Glutamatergic neuron (in vitro differentiated cells): Measurements from ENCODE around the gene DES. TPM values are rescaled to one million over a fixed set of nuclear protein-coding genes. Genes with fewer than 3 reads are reported as not detected.

Experiments used
- DNase-seq: peaks from one replicate; pipeline ENCODE4 v3.0.0; 2022
- H3K27ac Mint-ChIP-seq: one replicate; pipeline ENCODE4 v1.8.0; 2020; ENCODE audit warnings: mild to moderate bottlenecking, mixed read lengths, inconsistent platforms; ENCODE audit not compliant: unreplicated experiment
- H3K27me3 Mint-ChIP-seq: one replicate; pipeline ENCODE4 v1.8.0; 2020; ENCODE audit warnings: mild to moderate bottlenecking, moderate library complexity, mixed read lengths, inconsistent platforms; ENCODE audit not compliant: unreplicated experiment
- H3K36me3 Mint-ChIP-seq: one replicate; pipeline ENCODE4 v1.8.0; 2020; ENCODE audit warnings: mild to moderate bottlenecking, mixed read lengths, inconsistent platforms; ENCODE audit not compliant: unreplicated experiment
- H3K4me1 Mint-ChIP-seq: one replicate; pipeline ENCODE4 v1.8.0; 2020; ENCODE audit warnings: mild to moderate bottlenecking, low read depth, mixed read lengths, inconsistent platforms; ENCODE audit not compliant: unreplicated experiment
- H3K4me3 Mint-ChIP-seq: one replicate; pipeline ENCODE4 v1.8.0; 2020; ENCODE audit warnings: mild to moderate bottlenecking, mixed read lengths, inconsistent platforms; ENCODE audit not compliant: unreplicated experiment
- H3K9me3 Mint-ChIP-seq: one replicate; pipeline ENCODE4 v1.8.0; 2020; ENCODE audit warnings: mild to moderate bottlenecking, moderate library complexity, mixed read lengths, inconsistent platforms; ENCODE audit not compliant: unreplicated experiment
- total RNA-seq: library from RNA; stranded (reverse); fragmentation: NEBNext Ultra II Directional; extraction: Animal tissue kit (Norgen Biotek cat#: 25700); gene quantifications from one replicate; pipeline ENCODE4 v1.2.1, GENCODE V29; 2021; ENCODE audit not compliant: unreplicated experiment
- TF ChIP-seq, protein P1 (sequence below): fragments of 200-600 bp; sonication (generic); IDR thresholded peaks from one replicate; pipeline ENCODE4 v1.5.0; 2021; ENCODE audit not compliant: partially characterized antibody, unreplicated experiment

Gene DES
- total RNA-seq, 1 donor from 2014 or later = 1.3 TPM

DNA sequence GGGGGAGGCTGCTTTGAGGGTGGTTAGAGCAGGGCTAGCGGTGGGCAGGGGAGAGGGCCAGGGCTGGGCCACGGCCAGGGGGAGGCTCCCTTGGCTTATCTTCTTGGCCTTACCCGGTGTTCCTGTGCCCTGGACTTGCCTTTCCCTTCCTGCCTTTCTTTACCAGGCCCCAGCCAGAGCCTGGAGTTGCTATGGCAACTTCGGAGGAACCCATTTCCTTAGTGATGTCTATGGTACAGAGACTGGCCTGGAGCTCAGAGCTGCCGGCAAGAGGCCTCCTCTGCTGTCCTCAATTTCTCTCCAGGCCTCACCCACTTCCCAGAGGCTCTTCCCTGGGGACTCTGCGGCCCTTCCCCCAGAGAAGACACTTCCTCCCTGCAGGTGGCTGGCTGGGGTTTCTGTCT, 27.9 kb downstream of the DES start:
- Mint-ChIP-seq H3K9me3 (peaks cover 12% of the 10 kb centered on the region), H3K4me1 (peaks cover 18% of the 10 kb centered on the region), H3K4me3 (peak overlapping the region; percentile 68), H3K27ac (peak overlapping the region; percentile 43), H3K27me3 (peaks cover 24% of the 10 kb centered on the region), H3K36me3 (no peaks in the 10 kb centered on the region)
- DNase-seq = no peak
- TF ChIP-seq, protein P1, sequence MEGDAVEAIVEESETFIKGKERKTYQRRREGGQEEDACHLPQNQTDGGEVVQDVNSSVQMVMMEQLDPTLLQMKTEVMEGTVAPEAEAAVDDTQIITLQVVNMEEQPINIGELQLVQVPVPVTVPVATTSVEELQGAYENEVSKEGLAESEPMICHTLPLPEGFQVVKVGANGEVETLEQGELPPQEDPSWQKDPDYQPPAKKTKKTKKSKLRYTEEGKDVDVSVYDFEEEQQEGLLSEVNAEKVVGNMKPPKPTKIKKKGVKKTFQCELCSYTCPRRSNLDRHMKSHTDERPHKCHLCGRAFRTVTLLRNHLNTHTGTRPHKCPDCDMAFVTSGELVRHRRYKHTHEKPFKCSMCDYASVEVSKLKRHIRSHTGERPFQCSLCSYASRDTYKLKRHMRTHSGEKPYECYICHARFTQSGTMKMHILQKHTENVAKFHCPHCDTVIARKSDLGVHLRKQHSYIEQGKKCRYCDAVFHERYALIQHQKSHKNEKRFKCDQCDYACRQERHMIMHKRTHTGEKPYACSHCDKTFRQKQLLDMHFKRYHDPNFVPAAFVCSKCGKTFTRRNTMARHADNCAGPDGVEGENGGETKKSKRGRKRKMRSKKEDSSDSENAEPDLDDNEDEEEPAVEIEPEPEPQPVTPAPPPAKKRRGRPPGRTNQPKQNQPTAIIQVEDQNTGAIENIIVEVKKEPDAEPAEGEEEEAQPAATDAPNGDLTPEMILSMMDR = no peak

DNA sequence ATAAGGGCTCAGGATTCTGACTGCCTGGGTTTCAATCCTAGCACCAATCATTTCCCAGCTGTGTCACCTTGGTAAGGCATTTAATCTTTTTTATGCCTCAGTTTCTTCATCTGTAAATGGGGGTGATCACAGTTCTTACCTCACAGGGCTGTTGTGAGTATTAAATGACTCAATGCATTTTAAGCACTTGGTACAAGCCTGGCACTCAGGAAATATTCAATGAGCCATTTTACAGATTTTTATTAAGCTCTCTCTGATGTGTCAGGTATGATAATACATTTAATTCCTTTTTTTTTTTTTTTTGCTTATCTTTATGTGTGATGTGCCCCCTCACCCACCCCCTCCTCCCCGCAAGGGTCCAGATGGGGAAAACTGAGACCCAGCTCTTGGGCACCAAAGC, 28.5 kb downstream of the DES start:
- H3K27ac Mint-ChIP-seq = peak overlapping the region; percentile 43
- H3K27me3 Mint-ChIP-seq = peaks cover 24% of the 10 kb centered on the region
- H3K4me1 Mint-ChIP-seq = peaks cover 18% of the 10 kb centered on the region
- peaks cover 12% of the 10 kb centered on the region for H3K9me3 Mint-ChIP-seq
- H3K36me3 Mint-ChIP-seq = no peaks in the 10 kb centered on the region
- no peak for DNase-seq
- peak overlapping the region; percentile 68 for H3K4me3 Mint-ChIP-seq
- TF ChIP-seq, protein P1 = no peak

DNA sequence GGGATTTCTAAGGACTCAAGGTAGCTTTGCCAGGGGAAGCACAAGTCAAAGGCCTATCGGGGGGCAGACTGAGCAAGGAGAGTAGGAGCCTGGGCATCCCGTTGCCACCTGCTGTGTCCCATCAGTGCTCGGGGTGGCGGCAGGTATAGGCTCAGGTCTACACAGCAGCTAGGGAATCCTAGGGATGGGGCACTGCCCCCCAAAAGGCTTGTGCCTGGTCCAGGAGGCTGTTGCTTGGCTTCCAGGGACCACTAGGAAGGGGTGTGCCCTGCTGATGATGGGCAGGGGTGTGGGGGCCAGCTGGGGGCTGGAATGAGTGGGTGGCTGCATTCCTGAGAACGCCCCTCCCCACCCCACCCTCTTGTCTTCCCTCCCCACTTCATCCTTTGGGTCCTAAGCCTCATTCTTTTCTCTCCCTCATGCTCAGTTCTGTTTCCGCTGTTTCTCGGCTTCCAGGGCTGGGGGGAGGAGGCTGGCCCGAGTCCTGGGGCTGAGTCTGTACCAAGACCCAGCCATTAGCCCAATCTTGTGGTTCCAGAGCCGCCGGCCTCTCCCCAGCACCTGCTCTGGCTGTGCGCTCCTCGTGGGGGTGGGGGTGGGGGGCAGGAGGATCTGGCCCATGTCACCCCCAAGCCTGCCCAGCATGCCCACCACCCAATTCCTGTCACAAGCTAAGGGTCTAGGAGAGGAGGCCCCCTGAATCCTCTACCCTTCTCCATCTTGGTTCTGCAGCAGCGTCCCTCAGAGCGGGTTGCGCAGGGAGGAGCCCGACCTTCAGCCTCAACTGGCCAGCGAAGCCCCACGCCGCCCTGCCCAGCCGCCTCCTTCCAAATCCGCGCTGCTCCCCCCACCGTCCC, 29.3 kb downstream of the DES start:
- TF ChIP-seq, protein P1 = no peak
- Mint-ChIP-seq H3K36me3 (no peaks in the 10 kb centered on the region), H3K4me3 (peak overlapping the region; percentile 55), H3K9me3 (peaks cover 15% of the 10 kb centered on the region), H3K27me3 (peaks cover 24% of the 10 kb centered on the region), H3K4me1 (peaks cover 18% of the 10 kb centered on the region), H3K27ac (no peak overlapping the region)
- no peak for DNase-seq

DNA sequence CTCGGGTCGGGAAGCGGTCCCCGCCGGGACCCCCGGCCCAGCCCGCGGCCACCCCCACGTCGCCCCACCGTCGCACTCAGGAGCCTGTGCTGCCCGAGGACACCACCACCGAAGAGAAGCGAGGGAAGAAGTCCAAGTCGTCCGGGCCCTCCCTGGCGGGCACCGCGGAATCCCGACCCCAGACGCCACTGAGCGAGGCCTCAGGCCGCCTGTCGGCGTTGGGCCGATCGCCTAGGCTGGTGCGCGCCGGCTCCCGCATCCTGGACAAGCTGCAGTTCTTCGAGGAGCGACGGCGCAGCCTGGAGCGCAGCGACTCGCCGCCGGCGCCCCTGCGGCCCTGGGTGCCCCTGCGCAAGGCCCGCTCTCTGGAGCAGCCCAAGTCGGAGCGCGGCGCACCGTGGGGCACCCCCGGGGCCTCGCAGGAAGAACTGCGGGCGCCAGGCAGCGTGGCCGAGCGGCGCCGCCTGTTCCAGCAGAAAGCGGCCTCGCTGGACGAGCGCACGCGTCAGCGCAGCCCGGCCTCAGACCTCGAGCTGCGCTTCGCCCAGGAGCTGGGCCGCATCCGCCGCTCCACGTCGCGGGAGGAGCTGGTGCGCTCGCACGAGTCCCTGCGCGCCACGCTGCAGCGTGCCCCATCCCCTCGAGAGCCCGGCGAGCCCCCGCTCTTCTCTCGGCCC, 30.1 kb downstream of the DES start:
- Mint-ChIP-seq H3K4me1 (peaks cover 25% of the 10 kb centered on the region), H3K4me3 (no peak overlapping the region), H3K9me3 (peaks cover 13% of the 10 kb centered on the region), H3K27ac (no peak overlapping the region), H3K36me3 (no peaks in the 10 kb centered on the region), H3K27me3 (peaks cover 25% of the 10 kb centered on the region)
- TF ChIP-seq, protein P1 = no peak
- peak; percentile 55 for DNase-seq
